Esophagus muscularis mucosa (tissue), 4 donors: ENCODE data around the gene C9orf40. TPM values are rescaled to one million over a fixed set of nuclear protein-coding genes. Genes with fewer than 3 reads are reported as not detected.

Experiments used
- DNase-seq: peaks from one replicate; pipeline ENCODE4 v3.0.0-alpha.2; 2017; ENCODE audit errors: extremely low spot score
- H3K27ac ChIP-seq, 4 donors: fragments of 200-600 bp; sonication (generic); replicated peaks in 1 of 4; 1 replicate in 3 of 4; 2 replicates in 1 of 4; pipeline ENCODE4 v1.5.1; 2016 to 2019; ENCODE audit warnings: mild to moderate bottlenecking in 1 of 4
- H3K27me3 ChIP-seq, 4 donors: fragments of 200-600 bp; sonication (generic); one replicate each; pipeline versions ENCODE4 v1.5.1 to v1.6.0; 2016 to 2019
- H3K36me3 ChIP-seq, 4 donors: fragments of 200-600 bp; sonication (generic); one replicate each; pipeline ENCODE4 v1.5.1; 2016 to 2019
- H3K4me1 ChIP-seq, 4 donors: fragments of 200-600 bp; sonication (generic); one replicate each; pipeline ENCODE4 v1.5.1; 2016 to 2019
- H3K4me3 ChIP-seq, 4 donors: fragments of 200-600 bp; sonication (generic); 1 replicate in 2 of 4; 2 replicates in 2 of 4; pipeline ENCODE4 v1.5.1; 2016 to 2019; ENCODE audit warnings: mild to moderate bottlenecking in 4 of 4, moderate library complexity in 1 of 4
- H3K9me3 ChIP-seq, 4 donors: fragments of 200-600 bp; sonication (generic); 1 replicate in 3 of 4; 2 replicates in 1 of 4; pipeline ENCODE4 v1.5.1; 2016 to 2019
- CTCF ChIP-seq, 3 experiments: fragments of 200-600 bp in 2 of 3; fragments of 450-650 bp in 1 of 3; sonication (generic) in 2 of 3; IDR thresholded peaks; one replicate each; pipeline ENCODE4 v1.5.1; 2017 to 2019; ENCODE audit warnings: antibody characterized with exemption in 3 of 3, mild to moderate bottlenecking in 2 of 3, moderate library complexity in 1 of 3
- EP300 ChIP-seq: sonication (generic); formaldehyde crosslinking; IDR thresholded peaks from one replicate; pipeline ENCODE4 v1.6.1; 2017; ENCODE audit warnings: antibody characterized with exemption
- POLR2A ChIP-seq: fragments of 450-650 bp; IDR thresholded peaks from one replicate; pipeline ENCODE4 v1.6.1; 2017; ENCODE audit warnings: antibody characterized with exemption, moderate library complexity, mild to moderate bottlenecking, low read depth
- POLR2AphosphoS5 ChIP-seq, 2 donors: sonication (generic); formaldehyde crosslinking; IDR thresholded peaks; one replicate each; pipeline ENCODE4 v1.6.1; 2017; ENCODE audit warnings: antibody characterized with exemption in 2 of 2
- WGBS: methylation state at CpG from one replicate; pipeline ENCODE4 v1.1.5; 2018; 5-methylcytosine and 5-hydroxymethylcytosine counted together
- intact Hi-C: fragments of 100-400 bp; cut with DNase I; formaldehyde crosslinking; loops from one replicate; pipeline ENCODE4 v1.15.1; 2023
- total RNA-seq, 4 donors: library from RNA; depleted of rRNA; stranded (reverse); fragments of >200 nt; gene quantifications; one replicate each; pipeline versions ENCODE4 v1.1.0 to v1.2.1, GENCODE V29; 2016

C9orf40 gene
- total RNA-seq, 4 donors from 2014 or later: 4.0 to 6.2 (median 5.5) TPM

DNA sequence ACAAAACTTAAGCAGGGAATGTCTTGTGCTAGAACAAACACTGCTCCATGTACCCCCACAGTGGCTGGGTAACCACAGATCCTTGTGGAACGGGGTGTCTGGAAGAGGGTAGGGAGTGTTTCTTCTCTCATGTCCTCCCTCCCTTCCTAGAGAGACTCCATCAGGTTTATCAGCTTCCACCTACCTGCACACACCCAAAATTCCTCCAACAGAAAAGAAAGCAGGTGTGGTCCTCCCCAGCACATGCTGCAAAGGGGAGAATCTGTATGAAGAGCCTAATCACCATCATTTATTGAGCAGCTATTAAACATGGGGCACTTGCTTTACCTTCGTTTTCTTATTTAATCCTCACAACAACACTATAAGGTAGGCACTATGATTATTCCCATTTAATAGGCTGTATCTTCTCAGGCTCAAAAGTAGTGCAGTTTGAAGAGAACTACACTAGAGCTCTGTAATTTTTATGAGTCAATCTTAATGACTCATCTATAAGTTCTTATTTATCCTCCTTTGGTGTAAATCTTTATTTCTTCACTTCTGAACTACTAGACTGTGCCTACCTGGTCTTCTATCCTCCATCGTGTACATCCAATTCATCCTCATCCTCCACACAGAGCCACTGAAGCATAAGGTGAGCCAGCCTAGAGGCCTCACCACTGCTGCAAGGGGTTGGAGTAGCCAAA, 31.6 kb downstream of the C9orf40 start:
- no peak for DNase-seq
- no peak for TF ChIP-seq EP300
- no peak for TF ChIP-seq POLR2AphosphoS5 (IDR thresholded peaks at IDR 0.05)
- TF ChIP-seq POLR2A: no peak
- no peak for TF ChIP-seq CTCF (IDR thresholded peaks at IDR 0.05)
- Histone ChIP-seq H3K9me3 (no peaks in the 10 kb centered on the region), H3K36me3 (no peaks in the 10 kb centered on the region), H3K4me1 (no peaks in the 10 kb centered on the region), H3K27me3 (no peaks in the 10 kb centered on the region), H3K4me3 (no peak overlapping the region), H3K27ac (no peak overlapping the region)
- 84% methylated on average over 3 of the region's 3 CpGs for WGBS
- intact Hi-C loops: no loop called here

GRCh38 chr9:74910036-74910435, 42.7 kb downstream of the C9orf40 start:
- no peak overlapping the region for H3K27ac ChIP-seq
- peaks cover 0 to 17% (median 3%) of the 10 kb centered on the region in 4 donors for H3K9me3 ChIP-seq
- TF ChIP-seq POLR2A (no peak), EP300 (no peak), POLR2AphosphoS5 (IDR thresholded peaks at IDR 0.05) (no peak), CTCF (IDR thresholded peaks at IDR 0.05) (no peak)
- H3K4me3 ChIP-seq: no peak overlapping the region
- no peaks in the 10 kb centered on the region for H3K36me3 ChIP-seq
- peaks cover 0 to 8% (median 0%) of the 10 kb centered on the region in 4 donors for H3K27me3 ChIP-seq
- H3K4me1 ChIP-seq: no peaks in the 10 kb centered on the region
- WGBS: 100% methylated on average over 1 of the region's 2 CpGs
- intact Hi-C loops: no loop called here
- DNase-seq: no peak

DNA sequence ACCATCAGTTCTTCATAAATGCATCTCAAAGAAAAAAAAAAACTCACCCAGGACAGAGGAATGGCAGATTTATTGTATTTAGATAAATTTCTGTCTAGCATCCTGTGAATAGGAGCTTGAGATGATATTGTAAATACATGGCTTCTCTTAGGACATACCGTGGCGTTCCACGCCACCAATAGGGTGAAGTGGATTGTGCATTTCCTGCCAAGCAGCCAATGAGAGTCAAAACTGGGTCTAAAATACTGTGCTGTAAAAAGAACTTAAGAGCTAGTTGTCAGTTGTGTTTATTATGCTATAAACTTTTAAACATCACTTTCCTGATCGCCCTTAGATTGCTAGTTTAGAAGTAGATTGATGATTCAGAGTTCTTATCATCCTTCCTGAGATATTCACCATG, 44.0 kb downstream of the C9orf40 start:
- TF ChIP-seq EP300: no peak
- Histone ChIP-seq H3K27me3 (peaks cover 0 to 8% (median 0%) of the 10 kb centered on the region in 4 donors), H3K36me3 (no peaks in the 10 kb centered on the region), H3K9me3 (peaks cover 0 to 17% (median 3%) of the 10 kb centered on the region in 4 donors), H3K4me1 (no peaks in the 10 kb centered on the region), H3K27ac (no peak overlapping the region), H3K4me3 (no peak overlapping the region)
- 76% methylated on average over 4 of the region's 4 CpGs for WGBS
- no peak for DNase-seq
- intact Hi-C loops: no loop called here

- no peak for DNase-seq
- Histone ChIP-seq H3K27ac (no peak overlapping the region), H3K36me3 (no peaks in the 10 kb centered on the region), H3K9me3 (peaks cover 0 to 9% (median 0%) of the 10 kb centered on the region in 4 donors), H3K4me1 (no peaks in the 10 kb centered on the region), H3K4me3 (no peak overlapping the region), H3K27me3 (peaks cover 0 to 8% (median 0%) of the 10 kb centered on the region in 4 donors)
- TF ChIP-seq POLR2AphosphoS5 (IDR thresholded peaks at IDR 0.05) (no peak), EP300 (no peak), CTCF (IDR thresholded peaks at IDR 0.05) (no peak), POLR2A (no peak)
- intact Hi-C loops: no loop called here
- WGBS: 91% methylated on average over 3 of the region's 3 CpGs
Measured at GRCh38 chr9:74907085-74907484, 45.6 kb downstream of the C9orf40 start.

DNA sequence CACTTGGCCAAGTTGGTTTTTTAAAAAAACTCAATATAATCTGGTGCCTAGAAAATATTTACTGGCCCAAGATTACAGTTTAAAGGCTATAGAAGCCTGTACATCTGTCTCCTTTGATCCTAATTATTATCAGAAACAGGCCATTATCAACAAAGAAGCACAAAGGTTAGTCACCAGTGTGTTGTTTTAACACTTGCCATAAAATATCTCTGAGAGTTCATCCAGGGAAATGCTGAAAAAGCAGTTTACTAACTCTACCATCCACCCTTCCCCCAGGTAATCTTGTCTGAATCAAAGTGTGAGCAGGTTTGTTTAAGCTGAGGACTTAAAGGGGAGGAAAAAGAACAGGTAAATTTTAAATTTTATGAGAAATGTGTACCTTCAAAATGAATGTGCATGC, 51.7 kb downstream of the C9orf40 start:
- H3K4me1 ChIP-seq: no peaks in the 10 kb centered on the region
- no peak overlapping the region for H3K4me3 ChIP-seq
- H3K9me3 ChIP-seq: no peaks in the 10 kb centered on the region
- intact Hi-C loops: no loop called here
- H3K36me3 ChIP-seq: no peaks in the 10 kb centered on the region
- no peak overlapping the region for H3K27ac ChIP-seq
- TF ChIP-seq CTCF (IDR thresholded peaks at IDR 0.05): no peak
- no peak for TF ChIP-seq POLR2AphosphoS5 (IDR thresholded peaks at IDR 0.05)
- no peak for TF ChIP-seq POLR2A
- no peak for TF ChIP-seq EP300
- no peak for DNase-seq
- H3K27me3 ChIP-seq: peaks cover 0 to 12% (median 0%) of the 10 kb centered on the region in 4 donors

Other genes starting within 250 kb of the C9orf40 start
- gene TRPM6, start 65.0 kb downstream of the C9orf40 start, total RNA-seq: 1 to 10 TPM in 2 of 4 donors, under 1 TPM in 2; 0.52 to 1.8 (median 1.2) TPM
- 10 to 100 TPM in 3 of 4 donors, 1 to 10 TPM in 1; 8.5 to 13.8 (median 11.1) TPM for gene CARNMT1, start 75.4 kb upstream of the C9orf40 start, total RNA-seq
- gene NMRK1, start 135.2 kb upstream of the C9orf40 start, total RNA-seq: 10 to 100 TPM in 2 of 4 donors, 1 to 10 TPM in 2; 5.4 to 18.3 (median 10.0) TPM
- 10 to 100 TPM; 22.9 to 29.3 (median 26.9) TPM for gene OSTF1, start 135.6 kb upstream of the C9orf40 start, total RNA-seq